AG09309 (cell line): ENCODE data around the gene UACA.

Source experiments
- DNase-seq: peaks from one replicate; pipeline ENCODE4 v3.0.0-alpha.2; 2010; ENCODE audit warnings: low read depth
- H3K4me3 ChIP-seq: 2 replicates; pipeline ENCODE4 v1.5.1; 2011; ENCODE audit warnings: mild to moderate bottlenecking, low read depth, low read length, moderate library complexity; ENCODE audit not compliant: control insufficient read depth
- CTCF ChIP-seq: IDR thresholded peaks from 2 replicates; pipeline ENCODE4 v1.5.1; 2011; ENCODE audit warnings: mild to moderate bottlenecking, low read depth, low read length, inconsistent platforms; ENCODE audit not compliant: insufficient read depth, control insufficient read depth; ENCODE audit errors: missing control alignments

The UACA gene

GRCh38 chr15:70704166-70704565 lies 59.2 kb downstream of the UACA start:
- H3K4me3 ChIP-seq = no peak overlapping the region
- TF ChIP-seq CTCF = no peak
- no peak for DNase-seq

- no peak overlapping the region for H3K4me3 ChIP-seq
- no peak for DNase-seq
- no peak for TF ChIP-seq CTCF
These were observed 60.1 kb downstream of the UACA start for GRCh38 chr15:70703096-70703878.

- H3K4me3 ChIP-seq = no peak overlapping the region
- TF ChIP-seq CTCF = no peak
- no peak for DNase-seq
These were observed 60.8 kb downstream of the UACA start for GRCh38 chr15:70702584-70702983.

GRCh38 chr15:70701891-70702568 lies 61.3 kb downstream of the UACA start:
- no peak for DNase-seq
- H3K4me3 ChIP-seq = no peak overlapping the region

GRCh38 chr15:70701171-70701570 lies 62.2 kb downstream of the UACA start:
- H3K4me3 ChIP-seq = no peak overlapping the region
- no peak for DNase-seq
- no peak for TF ChIP-seq CTCF

More at GRCh38 chr15:70701891-70702568, 61.3 kb downstream of the UACA start:
- TF ChIP-seq CTCF = no peak

GRCh38 chr15:70699890-70700289 lies 63.5 kb downstream of the UACA start:
- no peak overlapping the region for H3K4me3 ChIP-seq
- no peak for DNase-seq
- no peak for TF ChIP-seq CTCF
